IMR-90 (cell line): ENCODE data around the gene ZYX. TPM values are rescaled to one million over a fixed set of nuclear protein-coding genes. Genes with fewer than 3 reads are reported as not detected.

Experiments used
- ATAC-seq: fragments of 200-7000 bp; cut with Tn5 transposase; 2 replicates; pipeline ENCODE4 v1.9.1; 2020; ENCODE audit warnings: low read depth, mild to moderate bottlenecking, moderate library complexity
- BruUV-seq: library from RNA; stranded (reverse); fragments of 400-500 nt; replicated peaks from 2 replicates; lab custom pipeline; 2021; lab: Mats Ljungman, UMichigan
- CTCF ChIA-PET: fragments of 300-600 bp; formaldehyde crosslinking; extraction: SDS; loops from one replicate; lab custom pipeline; 2021; ENCODE audit warnings: antibody characterized with exemption; lab: Yijun Ruan, JAX
- POLR2A ChIA-PET: fragments of 300-600 bp; sonication (Branson Sonifier 250); formaldehyde crosslinking; loops from one replicate; lab custom pipeline; 2022; ENCODE audit warnings: antibody characterized with exemption; ENCODE audit not compliant: unreplicated experiment; lab: Charles Lee
- DNase-seq: peaks from one replicate; pipeline ENCODE4 v3.0.0; 2013
- H2AFZ ChIP-seq: replicated peaks from 2 replicates; pipeline ENCODE3; 2013; ENCODE audit warnings: low read length, mild to moderate bottlenecking; ENCODE audit not compliant: poor library complexity
- H2AK5ac ChIP-seq: 2 replicates; pipeline ENCODE4 v1.6.1; 2013; ENCODE audit warnings: low read depth, low read length, inconsistent platforms
- H2AK9ac ChIP-seq: replicated peaks from 2 replicates; pipeline ENCODE3; 2013; ENCODE audit warnings: mild to moderate bottlenecking, low read depth, low read length, moderate library complexity; ENCODE audit not compliant: poor library complexity
- H2BK120ac ChIP-seq: 2 replicates; pipeline ENCODE4 v1.6.1; 2013; ENCODE audit warnings: low read depth, low read length, inconsistent platforms
- H2BK15ac ChIP-seq: 3 replicates; pipeline ENCODE4 v1.6.1; 2013; ENCODE audit warnings: low read depth, low read length, inconsistent platforms
- H2BK20ac ChIP-seq: 2 replicates; pipeline ENCODE4 v1.6.1; 2013; ENCODE audit warnings: low read depth, mild to moderate bottlenecking, inconsistent platforms, low read length, moderate library complexity
- H2BK5ac ChIP-seq: 2 replicates; pipeline ENCODE4 v1.6.1; 2013; ENCODE audit warnings: mild to moderate bottlenecking, low read depth, low read length, inconsistent platforms; ENCODE audit not compliant: poor library complexity, severe bottlenecking
- H3K14ac ChIP-seq: replicated peaks from 2 replicates; pipeline ENCODE4 v1.6.1; 2013; ENCODE audit warnings: low read depth, low read length, inconsistent platforms
- H3K18ac ChIP-seq: 2 replicates; pipeline ENCODE4 v1.6.1; 2013; ENCODE audit warnings: low read depth, low read length, control low read depth
- H3K23ac ChIP-seq: 2 replicates; pipeline ENCODE4 v1.6.1; 2013; ENCODE audit warnings: low read depth, low read length, inconsistent platforms
- H3K27ac ChIP-seq: 2 replicates; pipeline ENCODE4 v1.5.1; 2013; ENCODE audit warnings: mild to moderate bottlenecking, control low read depth, low read length; ENCODE audit not compliant: insufficient read depth
- H3K27me3 ChIP-seq: 2 replicates; pipeline ENCODE4 v1.6.1; 2013; ENCODE audit warnings: low read length; ENCODE audit not compliant: control insufficient read depth, insufficient read depth
- H3K36me3 ChIP-seq: 2 replicates; pipeline ENCODE4 v1.6.1; 2013; ENCODE audit warnings: low read length, mixed read lengths; ENCODE audit not compliant: control insufficient read depth, insufficient read depth
- H3K4ac ChIP-seq: 2 replicates; pipeline ENCODE4 v1.6.1; 2013; ENCODE audit warnings: low read depth, low read length, inconsistent platforms
- H3K4me1 ChIP-seq: 2 replicates; pipeline ENCODE4 v1.6.1; 2013; ENCODE audit warnings: low read length, mixed read lengths; ENCODE audit not compliant: control insufficient read depth, insufficient read depth
- H3K4me2 ChIP-seq: 2 replicates; pipeline ENCODE4 v1.6.1; 2013; ENCODE audit warnings: low read depth, mild to moderate bottlenecking, control low read depth, low read length, moderate library complexity
- H3K4me3 ChIP-seq: 2 replicates; pipeline ENCODE4 v1.5.1; 2013; ENCODE audit warnings: low read depth, mild to moderate bottlenecking, control low read depth, low read length, moderate library complexity; ENCODE audit not compliant: insufficient read depth
- H3K56ac ChIP-seq: 2 replicates; pipeline ENCODE4 v1.6.1; 2013; ENCODE audit warnings: low read length, inconsistent platforms; ENCODE audit not compliant: insufficient read depth; ENCODE audit errors: extremely low read depth
- H3K79me1 ChIP-seq, 2 experiments: 2 replicates each; pipeline ENCODE4 v1.6.1; 2013; ENCODE audit warnings: low read length in 2 of 2, inconsistent platforms in 1 of 2, low read depth in 1 of 2
- H3K9ac ChIP-seq: 2 replicates; pipeline ENCODE4 v1.6.1; 2013; ENCODE audit warnings: low read depth, low read length, control low read depth
- H3K9me1 ChIP-seq: 2 replicates; pipeline ENCODE4 v1.6.1; 2013; ENCODE audit warnings: low read length, inconsistent platforms; ENCODE audit not compliant: insufficient read depth
- H3K9me3 ChIP-seq: 2 replicates; pipeline ENCODE4 v1.6.1; 2013; ENCODE audit warnings: low read length; ENCODE audit not compliant: control insufficient read depth, insufficient read depth
- H4K20me1 ChIP-seq: 2 replicates; pipeline ENCODE4 v1.6.1; 2013; ENCODE audit warnings: low read length, inconsistent platforms; ENCODE audit not compliant: insufficient read depth
- H4K5ac ChIP-seq: 2 replicates; pipeline ENCODE4 v1.6.1; 2013; ENCODE audit warnings: mild to moderate bottlenecking, low read depth, low read length, control low read depth
- H4K8ac ChIP-seq, 2 experiments: 2 replicates each; pipeline ENCODE4 v1.6.1; 2013; ENCODE audit warnings: low read depth in 2 of 2, low read length in 2 of 2, control low read depth in 1 of 2, inconsistent platforms in 1 of 2
- H4K91ac ChIP-seq: 2 replicates; pipeline ENCODE4 v1.6.1; 2013; ENCODE audit warnings: low read depth, low read length, inconsistent platforms; ENCODE audit not compliant: insufficient read depth
- BHLHE40 ChIP-seq: fragments of 150-350 bp; IDR thresholded peaks from 2 replicates; pipeline ENCODE4 v1.6.1; 2016; ENCODE audit warnings: mild to moderate bottlenecking, low read depth, low read length
- CTCF ChIP-seq: conservative IDR thresholded peaks from 2 replicates; pipeline ENCODE4 v1.5.1; 2012; ENCODE audit warnings: mild to moderate bottlenecking, low read depth, low read length, improper control_type of control experiment
- MAFK ChIP-seq: IDR thresholded peaks from 2 replicates; pipeline ENCODE4 v1.6.1; 2012; ENCODE audit warnings: low read depth, low read length, improper control_type of control experiment
- MAZ ChIP-seq: IDR thresholded peaks from 2 replicates; pipeline ENCODE4 v1.6.1; 2012; ENCODE audit warnings: low read depth, mild to moderate bottlenecking, low read length, improper control_type of control experiment, moderate library complexity, borderline replicate concordance
- MXI1 ChIP-seq: IDR thresholded peaks from 2 replicates; pipeline ENCODE4 v1.6.1; 2012; ENCODE audit warnings: low read depth, mild to moderate bottlenecking, low read length, moderate library complexity, borderline replicate concordance
- POLR2A ChIP-seq: IDR thresholded peaks from 2 replicates; pipeline ENCODE4 v1.6.1; 2012; ENCODE audit warnings: mild to moderate bottlenecking, low read depth, low read length
- RAD21 ChIP-seq: IDR thresholded peaks from 2 replicates; pipeline ENCODE4 v1.6.1; 2012; ENCODE audit warnings: low read length, improper control_type of control experiment
- RCOR1 ChIP-seq: IDR thresholded peaks from 2 replicates; pipeline ENCODE4 v1.6.1; 2012; ENCODE audit warnings: mild to moderate bottlenecking, low read length, improper control_type of control experiment; ENCODE audit not compliant: insufficient replicate concordance
- SMC3 ChIP-seq: fragments of 150-350 bp; IDR thresholded peaks from 2 replicates; pipeline ENCODE4 v1.6.1; 2016; ENCODE audit warnings: low read depth, mild to moderate bottlenecking, antibody characterized with exemption, low read length, moderate library complexity
- WGBS, 2 experiments: methylation state at CpG; one replicate each; pipeline versions ENCODE4 v1.1.5 to v1.1.7; 2013; ENCODE audit warnings: missing lambda C conversion rate in 2 of 2; ENCODE audit not compliant: insufficient read length in 1 of 2; ENCODE audit errors: extremely low coverage in 2 of 2; 5-methylcytosine and 5-hydroxymethylcytosine counted together
- dilution Hi-C: fragments of 300-500 bp; cut with HindIII; formaldehyde crosslinking; loops from one replicate; pipeline ENCODE4 v1.14.3; 2018; ENCODE audit warnings: low sequenced_read_pairs; ENCODE audit not compliant: unreplicated experiment
- in situ Hi-C: fragments of 300-500 bp; cut with MboI; formaldehyde crosslinking; loops from 3 replicates; pipeline ENCODE4 v1.14.3; 2019; ENCODE audit warnings: low sequenced_read_pairs, inconsistent platforms, mixed read lengths
- intact Hi-C: fragments of 100-400 bp; cut with micrococcal nuclease; formaldehyde crosslinking; loops from 2 replicates; pipeline ENCODE4 v1.10.0; 2022
- polyA plus RNA-seq, 3 experiments: library from polyadenylated mRNA; depleted of rRNA; stranded (reverse); fragments of >200 nt; gene quantifications; 2 replicates each; pipeline ENCODE4 v1.2.3, GENCODE V29; 2012; ENCODE audit warnings: low replicate concordance in 1 of 3
- total RNA-seq: library from RNA; depleted of rRNA; stranded (reverse); fragments of >200 nt; gene quantifications from 2 replicates; pipeline ENCODE4 v1.2.3, GENCODE V29; 2012

Gene ZYX
- total and polyA plus RNA-seq, 2 of the 4 experiments (the other 2 are of a cell fraction) = 22.6 to 334 TPM

GRCh38 chr7:143388051-143388450 lies 6.9 kb downstream of the ZYX start:
- TF ChIP-seq MAFK (no peak), RAD21 (no peak), MXI1 (no peak), SMC3 (no peak), MAZ (no peak), BHLHE40 (no peak), RCOR1 (no peak), CTCF (no peak), POLR2A (no peak)
- Histone ChIP-seq H3K9ac (no peak overlapping the region), H4K5ac (no peak overlapping the region), H3K4me3 (no peak overlapping the region), H4K20me1 (peaks cover 100% of the 10 kb centered on the region), H3K9me3 (no peaks in the 10 kb centered on the region), H2AK9ac (no peak overlapping the region), H3K36me3 (peaks cover 91% of the 10 kb centered on the region), H4K8ac (no peak overlapping the region), H2BK20ac (no peak overlapping the region), H2BK15ac (no peak overlapping the region), H2BK5ac (no peak overlapping the region), H2AFZ (no peak overlapping the region), H3K27ac (no peak overlapping the region), H3K14ac (no peak overlapping the region), H3K79me1 (peaks cover 24 to 85% of the 10 kb centered on the region in 2 experiments; a peak in 3 of 4 replicates), H3K18ac (no peak overlapping the region), H4K91ac (no peak overlapping the region), H3K9me1 (peaks cover 43% of the 10 kb centered on the region), H3K23ac (no peak overlapping the region), H2AK5ac (no peak overlapping the region), H3K27me3 (no peaks in the 10 kb centered on the region), H3K4me1 (peaks cover 60% of the 10 kb centered on the region), H2BK120ac (no peak overlapping the region), H3K56ac (no peak overlapping the region), H3K4me2 (no peak overlapping the region), H3K4ac (no peak overlapping the region)
- ATAC-seq (no peak), DNase-seq (no peak)
- dilution Hi-C loops (no loop called here), in situ Hi-C loops (no loop called here), intact Hi-C loops (no loop called here)
- BruUV-seq = no TSS peak
- POLR2A ChIA-PET = no interaction called here
- WGBS, 2 experiments = 90% methylated on average over 2 of the region's 10 CpGs; no CpG with 5 or more reads in 1 of the 2 experiments
- CTCF ChIA-PET = no interaction called here
